Neutrophil (primary cell): ENCODE measurements around the gene TMEM231.
"Not testable (repeated sequence)": the region's sequence is repeated elsewhere in the genome, so short reads cannot be mapped to it uniquely, and the experiment has no call there.

Source experiments
- H3K27ac ChIP-seq: fragments of 200-600 bp; sonication (generic); 2 replicates; pipeline ENCODE4 v1.5.1; 2016; ENCODE audit warnings: mild to moderate bottlenecking, moderate library complexity
- H3K27me3 ChIP-seq: fragments of 200-600 bp; sonication (generic); 2 replicates; pipeline ENCODE4 v1.6.0; 2016; ENCODE audit warnings: mild to moderate bottlenecking
- H3K36me3 ChIP-seq: fragments of 200-600 bp; sonication (generic); 2 replicates; pipeline ENCODE4 v1.5.1; 2017
- H3K4me1 ChIP-seq, 2 experiments: fragments of 200-600 bp in 1 of 2; sonication (generic) in 1 of 2; 1 replicate in 1 of 2; 2 replicates in 1 of 2; pipeline versions ENCODE4 v1.5.1 to v1.6.1; 2013 to 2016; ENCODE audit warnings: low read depth in 1 of 2, low read length in 1 of 2, mild to moderate bottlenecking in 1 of 2, moderate library complexity in 1 of 2; ENCODE audit not compliant: control insufficient read depth in 1 of 2, insufficient read depth in 1 of 2
- H3K4me3 ChIP-seq, 2 experiments: fragments of 200-600 bp in 1 of 2; sonication (generic) in 1 of 2; 1 replicate in 1 of 2; 2 replicates in 1 of 2; pipeline ENCODE4 v1.5.1; 2013 to 2016; ENCODE audit warnings: low read depth in 1 of 2, low read length in 1 of 2, mild to moderate bottlenecking in 1 of 2, moderate library complexity in 1 of 2
- H3K9me3 ChIP-seq: fragments of 200-600 bp; sonication (generic); 2 replicates; pipeline ENCODE4 v1.5.1; 2016
- CTCF ChIP-seq: fragments of 200-600 bp; sonication (generic); IDR thresholded peaks from 2 replicates; pipeline ENCODE4 v1.5.1; 2016; ENCODE audit warnings: antibody characterized with exemption

TMEM231 gene

GRCh38 chr16:75541236-75541635 is 14.8 kb downstream of the TMEM231 start:
- TF ChIP-seq CTCF, result no peak
- no peaks in the 10 kb centered on the region for H3K9me3 ChIP-seq
- H3K27ac ChIP-seq, result no peak overlapping the region
- H3K4me3 ChIP-seq, result no peak overlapping the region
- H3K4me1 ChIP-seq, result no peaks in the 10 kb centered on the region
- H3K27me3 ChIP-seq, result no peaks in the 10 kb centered on the region
- H3K36me3 ChIP-seq, result no peaks in the 10 kb centered on the region

- not testable (repeated sequence) for H3K4me1 ChIP-seq, H3K4me3 ChIP-seq, H3K27me3 ChIP-seq, H3K9me3 ChIP-seq, H3K36me3 ChIP-seq, H3K27ac ChIP-seq
Observed at GRCh38 chr16:75538882-75539565, 17.0 kb downstream of the TMEM231 start.

- Histone ChIP-seq H3K27ac (no peak overlapping the region), H3K4me3 (no peak overlapping the region), H3K9me3 (no peaks in the 10 kb centered on the region), H3K36me3 (no peaks in the 10 kb centered on the region), H3K27me3 (no peaks in the 10 kb centered on the region), H3K4me1 (no peaks in the 10 kb centered on the region)
- no peak for TF ChIP-seq CTCF
Observed at GRCh38 chr16:75537776-75538175, 18.3 kb downstream of the TMEM231 start.

- no peak for TF ChIP-seq CTCF
- no peak within 1 kb of the TSS for H3K4me3 ChIP-seq
- no peaks in the 10 kb centered on the region for H3K27me3 ChIP-seq
- no peaks in the 10 kb centered on the region for H3K9me3 ChIP-seq
- H3K36me3 ChIP-seq, result no peaks in the 10 kb centered on the region
- H3K4me1 ChIP-seq, result no peaks in the 10 kb centered on the region
- no peak within 1 kb of the TSS for H3K27ac ChIP-seq
Observed at GRCh38 chr16:75535901-75536300, 20.2 kb downstream of the TMEM231 start, which contains the start of gene CHST5. Gene CHST5 (minus strand): TSS chr16:75536108. CDS start chr16:75530384, 5,724 bp downstream.

- no peak for TF ChIP-seq CTCF
- Histone ChIP-seq H3K36me3 (no peaks in the 10 kb centered on the region), H3K4me1 (no peaks in the 10 kb centered on the region), H3K4me3 (no peak overlapping the region), H3K27ac (no peak overlapping the region), H3K27me3 (no peaks in the 10 kb centered on the region), H3K9me3 (no peaks in the 10 kb centered on the region)
Observed at GRCh38 chr16:75535211-75535843, 20.7 kb downstream of the TMEM231 start.

GRCh38 chr16:75534560-75535205 is 21.4 kb downstream of the TMEM231 start:
- no peak for TF ChIP-seq CTCF
- H3K27ac ChIP-seq, result no peak overlapping the region
- no peaks in the 10 kb centered on the region for H3K9me3 ChIP-seq
- H3K4me1 ChIP-seq, result no peaks in the 10 kb centered on the region
- no peaks in the 10 kb centered on the region for H3K27me3 ChIP-seq
- no peak overlapping the region for H3K4me3 ChIP-seq
- H3K36me3 ChIP-seq, result no peaks in the 10 kb centered on the region
